Sigmoid colon (tissue), 7 donors: ENCODE results near the gene DHX9. TPM values are rescaled to one million over a fixed set of nuclear protein-coding genes. Genes with fewer than 3 reads are reported as not detected.

ENCODE experiments used
- DNase-seq: peaks from one replicate; pipeline ENCODE4 v3.0.0-alpha.2; 2019
- H3K27ac ChIP-seq, 4 donors: fragments of 200-600 bp; sonication (generic); one replicate each; pipeline ENCODE4 v1.5.1; 2016 to 2019; ENCODE audit warnings: mild to moderate bottlenecking in 1 of 4
- H3K27me3 ChIP-seq, 3 donors: fragments of 200-600 bp; sonication (generic); one replicate each; pipeline ENCODE4 v1.5.1; 2019; ENCODE audit warnings: mild to moderate bottlenecking in 1 of 3
- H3K36me3 ChIP-seq, 4 donors: fragments of 200-600 bp; sonication (generic); one replicate each; pipeline ENCODE4 v1.5.1; 2016 to 2019
- H3K4me1 ChIP-seq, 4 donors: fragments of 200-600 bp; sonication (generic); one replicate each; pipeline ENCODE4 v1.5.1; 2017 to 2019
- H3K4me3 ChIP-seq, 4 donors: fragments of 200-600 bp; sonication (generic); one replicate each; pipeline ENCODE4 v1.5.1; 2017 to 2019; ENCODE audit warnings: mild to moderate bottlenecking in 2 of 4, moderate library complexity in 1 of 4
- H3K9me3 ChIP-seq, 4 donors: fragments of 200-600 bp in 3 of 4; sonication (generic) in 3 of 4; one replicate each; pipeline versions ENCODE4 v1.5.1 to v1.6.1; 2013 to 2019
- EP300 ChIP-seq, 4 donors: sonication (generic); formaldehyde crosslinking; IDR thresholded peaks; one replicate each; pipeline ENCODE4 v1.6.1; 2017; ENCODE audit warnings: antibody characterized with exemption in 4 of 4
- POLR2A ChIP-seq, 2 donors: fragments of 450-650 bp; IDR thresholded peaks; one replicate each; pipeline ENCODE4 v1.6.1; 2016; ENCODE audit warnings: antibody characterized with exemption in 2 of 2, mild to moderate bottlenecking in 2 of 2, moderate library complexity in 2 of 2
- POLR2AphosphoS5 ChIP-seq, 4 donors: sonication (generic); formaldehyde crosslinking; IDR thresholded peaks; one replicate each; pipeline ENCODE4 v1.6.1; 2017; ENCODE audit warnings: antibody characterized with exemption in 4 of 4
- WGBS, 2 donors: extraction: QIAGEN DNeasy Blood & Tissue Kit; methylation state at CpG; one replicate each; pipeline ENCODE4 v1.1.7; 2013; 5-methylcytosine and 5-hydroxymethylcytosine counted together
- intact Hi-C: fragments of 100-400 bp; cut with DNase I; formaldehyde crosslinking; loops from one replicate; pipeline ENCODE4 v1.15.1; 2023
- polyA plus RNA-seq, 3 donors: library from polyadenylated mRNA; stranded (reverse); fragments of 200-250 nt; gene quantifications; one replicate each; pipeline ENCODE4 v1.2.3, GENCODE V29; 2013
- total RNA-seq, 4 donors: library from RNA; depleted of rRNA; stranded (reverse); fragments of >200 nt; gene quantifications; one replicate each; pipeline ENCODE4 v1.1.0, GENCODE V29; 2016
- TF ChIP-seq, protein P1 (sequence below), 4 experiments: fragments of 450-650 bp in 3 of 4; fragments of 200-600 bp in 1 of 4; IDR thresholded peaks; one replicate each; pipeline ENCODE4 v1.5.1; 2016 to 2019; ENCODE audit warnings: antibody characterized with exemption in 4 of 4, mild to moderate bottlenecking in 3 of 4, moderate library complexity in 2 of 4
- donor health status: healthy with polysubstance abuse.
- donor health status: Bipolar disorder and iron deficiency.
- donor health status: healthy.

DHX9 gene
- total and polyA plus RNA-seq, 7 donors = 25.4 to 96.7 (median 68.4) TPM

GRCh38 chr1:182802006-182802803 lies 36.9 kb upstream of the DHX9 start:
- no peak overlapping the region for H3K4me3 ChIP-seq
- no peaks in the 10 kb centered on the region for H3K27me3 ChIP-seq
- no peaks in the 10 kb centered on the region for H3K9me3 ChIP-seq
- no peaks in the 10 kb centered on the region for H3K4me1 ChIP-seq
- intact Hi-C loops = no loop called here
- 52 to 70% methylated on average over 4 of the region's 4 CpGs for WGBS, 2 donors
- H3K27ac ChIP-seq = no peak overlapping the region
- peaks cover 0 to 36% (median 6%) of the 10 kb centered on the region in 4 donors for H3K36me3 ChIP-seq
- TF ChIP-seq POLR2A (IDR thresholded peaks at IDR 0.05) (no peak), POLR2AphosphoS5 (IDR thresholded peaks at IDR 0.05) (no peak), EP300 (IDR thresholded peaks at IDR 0.05) (no peak)
- no peak for DNase-seq

GRCh38 chr1:182803846-182804245 lies 35.3 kb upstream of the DHX9 start:
- Histone ChIP-seq H3K4me3 (no peak overlapping the region), H3K27ac (no peak overlapping the region), H3K4me1 (no peaks in the 10 kb centered on the region), H3K36me3 (peaks cover 0 to 38% (median 6%) of the 10 kb centered on the region in 4 donors), H3K9me3 (no peaks in the 10 kb centered on the region), H3K27me3 (no peaks in the 10 kb centered on the region)
- TF ChIP-seq POLR2AphosphoS5 (IDR thresholded peaks at IDR 0.05) = no peak
- TF ChIP-seq, protein P1, sequence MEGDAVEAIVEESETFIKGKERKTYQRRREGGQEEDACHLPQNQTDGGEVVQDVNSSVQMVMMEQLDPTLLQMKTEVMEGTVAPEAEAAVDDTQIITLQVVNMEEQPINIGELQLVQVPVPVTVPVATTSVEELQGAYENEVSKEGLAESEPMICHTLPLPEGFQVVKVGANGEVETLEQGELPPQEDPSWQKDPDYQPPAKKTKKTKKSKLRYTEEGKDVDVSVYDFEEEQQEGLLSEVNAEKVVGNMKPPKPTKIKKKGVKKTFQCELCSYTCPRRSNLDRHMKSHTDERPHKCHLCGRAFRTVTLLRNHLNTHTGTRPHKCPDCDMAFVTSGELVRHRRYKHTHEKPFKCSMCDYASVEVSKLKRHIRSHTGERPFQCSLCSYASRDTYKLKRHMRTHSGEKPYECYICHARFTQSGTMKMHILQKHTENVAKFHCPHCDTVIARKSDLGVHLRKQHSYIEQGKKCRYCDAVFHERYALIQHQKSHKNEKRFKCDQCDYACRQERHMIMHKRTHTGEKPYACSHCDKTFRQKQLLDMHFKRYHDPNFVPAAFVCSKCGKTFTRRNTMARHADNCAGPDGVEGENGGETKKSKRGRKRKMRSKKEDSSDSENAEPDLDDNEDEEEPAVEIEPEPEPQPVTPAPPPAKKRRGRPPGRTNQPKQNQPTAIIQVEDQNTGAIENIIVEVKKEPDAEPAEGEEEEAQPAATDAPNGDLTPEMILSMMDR (IDR thresholded peaks at IDR 0.05) = no peak
- TF ChIP-seq POLR2A (IDR thresholded peaks at IDR 0.05) = no peak
- TF ChIP-seq EP300 (IDR thresholded peaks at IDR 0.05) = no peak
- WGBS, 2 donors = 95% methylated on average over 1 of the region's 1 CpG
- DNase-seq = no peak
- intact Hi-C loops = no loop called here

- Histone ChIP-seq H3K4me3 (no peak overlapping the region), H3K4me1 (no peaks in the 10 kb centered on the region), H3K27ac (no peak overlapping the region), H3K9me3 (no peaks in the 10 kb centered on the region), H3K27me3 (no peaks in the 10 kb centered on the region), H3K36me3 (peaks cover 0 to 38% (median 6%) of the 10 kb centered on the region in 4 donors)
- intact Hi-C loops = no loop called here
- no peak for DNase-seq
- no peak for TF ChIP-seq POLR2AphosphoS5 (IDR thresholded peaks at IDR 0.05)
- WGBS, 2 donors = 73 to 76% methylated on average over 11 of the region's 11 CpGs
Measured at GRCh38 chr1:182806015-182806678, 33.0 kb upstream of the DHX9 start.

GRCh38 chr1:182807907-182808306 lies 31.2 kb upstream of the DHX9 start:
- intact Hi-C loops = no loop called here
- Histone ChIP-seq H3K4me1 (no peaks in the 10 kb centered on the region), H3K27me3 (no peaks in the 10 kb centered on the region), H3K4me3 (no peak overlapping the region), H3K36me3 (peaks cover 0 to 48% (median 6%) of the 10 kb centered on the region in 4 donors), H3K27ac (no peak overlapping the region), H3K9me3 (no peaks in the 10 kb centered on the region)
- TF ChIP-seq POLR2AphosphoS5 (IDR thresholded peaks at IDR 0.05) (no peak), EP300 (IDR thresholded peaks at IDR 0.05) (no peak), POLR2A (IDR thresholded peaks at IDR 0.05) (no peak)
- TF ChIP-seq, protein P1 (IDR thresholded peaks at IDR 0.05) = no peak
- WGBS, 2 donors = 74 to 77% methylated on average over 3 of the region's 3 CpGs
- no peak for DNase-seq

DNA sequence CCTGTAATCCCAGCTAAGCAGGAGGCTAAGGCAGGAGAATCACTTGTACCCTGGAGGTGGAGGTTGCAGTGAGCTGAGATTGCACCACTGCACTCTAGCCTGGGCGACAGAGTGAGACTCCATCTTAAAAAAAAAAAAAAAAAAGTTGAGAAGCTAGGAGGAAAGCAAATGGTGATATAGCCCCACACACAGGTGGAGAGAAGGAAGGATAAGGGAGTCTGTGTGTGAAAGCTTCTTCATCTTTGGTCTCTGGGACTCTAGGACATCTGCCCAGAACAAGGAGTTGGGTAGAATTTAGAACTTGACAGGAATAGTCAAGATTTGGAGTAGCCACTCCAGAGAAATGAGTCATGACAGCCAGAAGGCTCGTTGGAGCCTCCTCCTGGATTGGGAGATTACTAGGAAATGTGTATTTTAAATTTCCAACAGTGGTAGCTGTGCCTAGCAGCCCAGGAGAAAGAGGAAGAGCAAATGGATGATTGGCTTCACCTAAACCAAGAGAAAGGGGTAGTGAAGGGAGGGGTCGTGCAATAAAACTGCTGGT lies 29.7 kb upstream of the DHX9 start:
- 56 to 68% methylated on average over 3 of the region's 3 CpGs for WGBS, 2 donors
- H3K36me3 ChIP-seq = peaks cover 0 to 46% (median 7%) of the 10 kb centered on the region in 4 donors
- no peaks in the 10 kb centered on the region for H3K9me3 ChIP-seq
- intact Hi-C loops = no loop called here
- DNase-seq = no peak
- no peak overlapping the region for H3K4me3 ChIP-seq
- no peaks in the 10 kb centered on the region for H3K4me1 ChIP-seq
- no peaks in the 10 kb centered on the region for H3K27me3 ChIP-seq
- H3K27ac ChIP-seq = no peak overlapping the region
- TF ChIP-seq POLR2A (IDR thresholded peaks at IDR 0.05) (no peak), EP300 (IDR thresholded peaks at IDR 0.05) (no peak), POLR2AphosphoS5 (IDR thresholded peaks at IDR 0.05) (no peak)
- TF ChIP-seq, protein P1 (IDR thresholded peaks at IDR 0.05) = no peak
